ENCODE measurements around the gene GSPT1. TPM values are rescaled to one million over a fixed set of nuclear protein-coding genes. Genes with fewer than 3 reads are reported as not detected.

GSPT1 gene
- total RNA-seq, 1 experiment from 2014 or later: 221 TPM

DNA sequence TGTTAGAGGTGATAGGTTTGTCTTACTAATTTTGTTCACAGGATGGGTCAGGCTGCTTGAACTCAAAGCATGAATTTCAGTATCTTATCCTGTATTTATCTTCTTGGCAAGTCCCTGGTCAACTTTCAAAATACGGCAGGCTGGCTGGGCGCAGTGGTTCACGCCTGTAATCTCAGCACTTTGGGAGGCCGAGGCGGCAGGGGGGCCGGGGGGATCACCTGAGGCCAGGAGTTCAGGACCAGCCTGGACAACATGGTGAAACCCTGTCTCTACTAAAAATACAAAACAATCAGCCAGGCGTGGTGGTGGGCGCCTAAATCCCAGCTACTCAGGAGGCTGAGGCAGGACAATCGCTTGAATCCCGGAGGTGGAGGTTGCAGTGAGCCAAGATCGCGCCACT is 39.5 kb downstream of the GSPT1 start:
- intact Hi-C loops (cut with micrococcal nuclease; ENCODE audit: unreplicated experiment): no loop called here

DNA sequence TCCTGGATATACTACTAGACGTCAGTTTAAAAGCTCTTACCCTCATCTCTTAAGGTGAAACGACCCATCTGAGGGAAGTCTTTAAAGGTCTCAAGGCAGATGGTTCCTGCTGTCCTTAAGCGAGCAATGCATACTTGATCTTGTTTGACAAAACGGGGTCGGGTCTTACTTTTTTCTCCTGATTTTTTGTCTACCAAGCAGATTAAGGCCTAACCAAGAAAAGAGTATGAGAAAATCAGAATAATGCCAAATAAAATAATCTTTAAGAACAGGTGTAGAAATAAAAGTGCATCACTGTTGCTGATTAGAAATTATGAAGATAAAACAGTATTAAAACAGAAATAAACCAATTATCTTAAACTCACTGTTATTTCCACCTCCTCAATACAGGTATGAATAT is 40.0 kb downstream of the GSPT1 start:
- no peaks in the 10 kb centered on the region for H3K4me1 Mint-ChIP-seq (ENCODE audit: low read depth, unreplicated experiment)
- CTCF ChIA-PET: no interaction called here
- no TSS peak for BruUV-seq (replicated peaks)
- no peaks in the 10 kb centered on the region for H3K27me3 Mint-ChIP-seq (ENCODE audit: unreplicated experiment)
- no peak overlapping the region for H3K27ac Mint-ChIP-seq (ENCODE audit: unreplicated experiment)
- peaks cover 68% of the 10 kb centered on the region for H3K36me3 Mint-ChIP-seq (ENCODE audit: insufficient read depth, unreplicated experiment)
- no peak for DNase-seq
- intact Hi-C loops (cut with micrococcal nuclease; ENCODE audit: unreplicated experiment): no loop called here
- H3K4me3 Mint-ChIP-seq (ENCODE audit: low read depth, unreplicated experiment): no peak overlapping the region
- TF ChIP-seq, protein P1, sequence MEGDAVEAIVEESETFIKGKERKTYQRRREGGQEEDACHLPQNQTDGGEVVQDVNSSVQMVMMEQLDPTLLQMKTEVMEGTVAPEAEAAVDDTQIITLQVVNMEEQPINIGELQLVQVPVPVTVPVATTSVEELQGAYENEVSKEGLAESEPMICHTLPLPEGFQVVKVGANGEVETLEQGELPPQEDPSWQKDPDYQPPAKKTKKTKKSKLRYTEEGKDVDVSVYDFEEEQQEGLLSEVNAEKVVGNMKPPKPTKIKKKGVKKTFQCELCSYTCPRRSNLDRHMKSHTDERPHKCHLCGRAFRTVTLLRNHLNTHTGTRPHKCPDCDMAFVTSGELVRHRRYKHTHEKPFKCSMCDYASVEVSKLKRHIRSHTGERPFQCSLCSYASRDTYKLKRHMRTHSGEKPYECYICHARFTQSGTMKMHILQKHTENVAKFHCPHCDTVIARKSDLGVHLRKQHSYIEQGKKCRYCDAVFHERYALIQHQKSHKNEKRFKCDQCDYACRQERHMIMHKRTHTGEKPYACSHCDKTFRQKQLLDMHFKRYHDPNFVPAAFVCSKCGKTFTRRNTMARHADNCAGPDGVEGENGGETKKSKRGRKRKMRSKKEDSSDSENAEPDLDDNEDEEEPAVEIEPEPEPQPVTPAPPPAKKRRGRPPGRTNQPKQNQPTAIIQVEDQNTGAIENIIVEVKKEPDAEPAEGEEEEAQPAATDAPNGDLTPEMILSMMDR (IDR thresholded peaks at IDR 0.05; ENCODE audit: unreplicated experiment): no peak
- H3K9me3 Mint-ChIP-seq (ENCODE audit: low read depth, unreplicated experiment): no peaks in the 10 kb centered on the region

More for the DNA sequence above, 39.5 kb downstream of the GSPT1 start:
- no peaks in the 10 kb centered on the region for H3K9me3 Mint-ChIP-seq (ENCODE audit: low read depth, unreplicated experiment)
- TF ChIP-seq, protein P1 (IDR thresholded peaks at IDR 0.05; ENCODE audit: unreplicated experiment): no peak
- H3K27me3 Mint-ChIP-seq (ENCODE audit: unreplicated experiment): no peaks in the 10 kb centered on the region
- DNase-seq: no peak
- H3K36me3 Mint-ChIP-seq (ENCODE audit: insufficient read depth, unreplicated experiment): peaks cover 68% of the 10 kb centered on the region
- no TSS peak for BruUV-seq (replicated peaks)
- no peak overlapping the region for H3K4me3 Mint-ChIP-seq (ENCODE audit: low read depth, unreplicated experiment)
- CTCF ChIA-PET: no interaction called here
- H3K27ac Mint-ChIP-seq (ENCODE audit: unreplicated experiment): no peak overlapping the region
- no peaks in the 10 kb centered on the region for H3K4me1 Mint-ChIP-seq (ENCODE audit: low read depth, unreplicated experiment)

DNA sequence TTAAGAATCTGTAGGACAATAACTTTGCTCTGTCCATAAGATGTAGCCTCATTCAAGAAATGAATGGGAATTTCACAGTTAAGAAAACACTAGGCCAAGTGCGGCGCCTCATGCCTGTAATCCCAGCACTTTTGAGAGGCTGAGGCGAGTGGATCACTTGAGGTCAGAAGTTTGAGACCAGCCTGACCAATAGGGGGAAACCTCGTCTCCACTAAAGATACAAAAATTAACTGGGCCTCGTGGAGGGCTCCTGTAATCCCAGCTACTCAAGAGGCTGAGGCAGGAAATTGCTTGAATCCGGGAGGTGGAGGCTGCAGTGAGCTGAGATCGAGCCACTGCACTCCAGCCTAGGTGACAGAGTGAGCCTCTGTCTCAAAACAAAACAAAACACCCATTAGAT is 44.6 kb downstream of the GSPT1 start:
- DNase-seq: no peak
- Mint-ChIP-seq H3K4me3 (ENCODE audit: low read depth, unreplicated experiment) (no peak overlapping the region), H3K4me1 (ENCODE audit: low read depth, unreplicated experiment) (peaks cover 10% of the 10 kb centered on the region), H3K27me3 (ENCODE audit: unreplicated experiment) (no peaks in the 10 kb centered on the region), H3K9me3 (ENCODE audit: low read depth, unreplicated experiment) (no peaks in the 10 kb centered on the region), H3K36me3 (ENCODE audit: insufficient read depth, unreplicated experiment) (peaks cover 69% of the 10 kb centered on the region), H3K27ac (ENCODE audit: unreplicated experiment) (no peak overlapping the region)
- CTCF ChIA-PET: no interaction called here
- intact Hi-C loops (cut with micrococcal nuclease; ENCODE audit: unreplicated experiment): no loop called here
- BruUV-seq (replicated peaks): no TSS peak
- TF ChIP-seq, protein P1 (IDR thresholded peaks at IDR 0.05; ENCODE audit: unreplicated experiment): no peak

DNA sequence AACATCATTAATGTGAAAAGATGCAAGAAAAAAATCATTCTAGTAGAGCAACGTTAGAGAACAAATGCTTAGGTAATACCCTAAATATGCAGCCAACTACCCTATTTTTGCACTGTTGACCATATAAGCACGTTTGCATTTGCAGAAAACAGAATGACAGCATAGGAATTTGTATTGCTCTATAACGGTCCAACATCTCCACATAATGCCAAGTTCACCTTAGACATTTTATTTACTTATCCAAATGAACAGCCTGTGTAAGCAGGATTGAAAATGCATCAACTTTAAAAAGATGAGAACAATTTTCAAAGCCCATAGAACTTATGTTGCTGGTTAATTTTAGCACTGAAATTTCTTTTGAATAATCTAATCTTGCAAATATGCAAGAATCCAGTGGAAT is 45.4 kb downstream of the GSPT1 start:
- Mint-ChIP-seq H3K4me3 (ENCODE audit: low read depth, unreplicated experiment) (no peak overlapping the region), H3K4me1 (ENCODE audit: low read depth, unreplicated experiment) (peaks cover 10% of the 10 kb centered on the region), H3K9me3 (ENCODE audit: low read depth, unreplicated experiment) (no peaks in the 10 kb centered on the region), H3K27me3 (ENCODE audit: unreplicated experiment) (no peaks in the 10 kb centered on the region), H3K27ac (ENCODE audit: unreplicated experiment) (no peak overlapping the region), H3K36me3 (ENCODE audit: insufficient read depth, unreplicated experiment) (peaks cover 74% of the 10 kb centered on the region)
- CTCF ChIA-PET: no interaction called here
- DNase-seq: no peak
- TF ChIP-seq, protein P1 (IDR thresholded peaks at IDR 0.05; ENCODE audit: unreplicated experiment): no peak
- BruUV-seq (replicated peaks): no TSS peak
- intact Hi-C loops (cut with micrococcal nuclease; ENCODE audit: unreplicated experiment): no loop called here

Data from Calu3 (cell line).